IPS DF 4.7 (cell line): Measurements from ENCODE around the gene JAZF1.

Experiments used
- DNase-seq: peaks from one replicate; pipeline ENCODE4 v3.0.0-alpha.2; 2013; ENCODE audit warnings: low spot score; ENCODE audit errors: extremely low read depth

JAZF1 gene

GRCh38 chr7:27969346-27969745 lies 211.2 kb downstream of the JAZF1 start:
- DNase-seq = no peak

GRCh38 chr7:27967639-27968038 lies 213.0 kb downstream of the JAZF1 start:
- no peak for DNase-seq

- no peak for DNase-seq
Observed at GRCh38 chr7:27966219-27966780, 214.3 kb downstream of the JAZF1 start.

- DNase-seq = no peak
Observed at GRCh38 chr7:27965650-27966049, 214.9 kb downstream of the JAZF1 start.

- no peak for DNase-seq
Observed at GRCh38 chr7:27964820-27965219, 215.8 kb downstream of the JAZF1 start.

- DNase-seq = no peak
Observed at GRCh38 chr7:27963056-27963455, 217.5 kb downstream of the JAZF1 start.

- no peak for DNase-seq
Observed at GRCh38 chr7:27962273-27962672, 218.3 kb downstream of the JAZF1 start.

GRCh38 chr7:27961255-27961654 lies 219.3 kb downstream of the JAZF1 start:
- DNase-seq = no peak

GRCh38 chr7:27960415-27960814 lies 220.2 kb downstream of the JAZF1 start:
- no peak for DNase-seq

GRCh38 chr7:27958933-27959548 lies 221.6 kb downstream of the JAZF1 start:
- DNase-seq = no peak

GRCh38 chr7:27955596-27955995 lies 225.0 kb downstream of the JAZF1 start:
- no peak for DNase-seq

GRCh38 chr7:27955011-27955410 lies 225.6 kb downstream of the JAZF1 start:
- no peak for DNase-seq

GRCh38 chr7:27953777-27954176 lies 226.8 kb downstream of the JAZF1 start:
- no peak for DNase-seq

GRCh38 chr7:27953361-27953760 lies 227.2 kb downstream of the JAZF1 start:
- DNase-seq = no peak

GRCh38 chr7:27952456-27953285 lies 227.9 kb downstream of the JAZF1 start:
- no peak for DNase-seq

GRCh38 chr7:27950123-27950522 lies 230.5 kb downstream of the JAZF1 start:
- no peak for DNase-seq

GRCh38 chr7:27948861-27949260 lies 231.7 kb downstream of the JAZF1 start:
- DNase-seq = no peak

- DNase-seq = no peak
Observed at GRCh38 chr7:27947586-27948278, 232.9 kb downstream of the JAZF1 start.

GRCh38 chr7:27946351-27946750 lies 234.2 kb downstream of the JAZF1 start:
- DNase-seq = no peak

GRCh38 chr7:27945058-27945795 lies 235.4 kb downstream of the JAZF1 start:
- DNase-seq = no peak

GRCh38 chr7:27944643-27945042 lies 236.0 kb downstream of the JAZF1 start:
- no peak for DNase-seq
